Urinary bladder (tissue), 4 donors: Measurements from ENCODE around the gene SLC4A4. TPM values are rescaled to one million over a fixed set of nuclear protein-coding genes. Genes with fewer than 3 reads are reported as not detected.

ENCODE experiments used
- DNase-seq: peaks from one replicate; pipeline ENCODE4 v3.0.0-alpha.2; 2015; ENCODE audit errors: extremely low spot score
- H3K27ac ChIP-seq: one replicate; pipeline ENCODE4 v1.5.1; 2013; ENCODE audit warnings: low read depth, mild to moderate bottlenecking, moderate library complexity
- H3K36me3 ChIP-seq: one replicate; pipeline ENCODE4 v1.6.1; 2013; ENCODE audit warnings: mild to moderate bottlenecking, moderate library complexity; ENCODE audit not compliant: insufficient read depth
- H3K4me1 ChIP-seq: one replicate; pipeline ENCODE4 v1.6.1; 2013; ENCODE audit warnings: mild to moderate bottlenecking, moderate library complexity; ENCODE audit not compliant: insufficient read depth
- H3K4me3 ChIP-seq: one replicate; pipeline ENCODE4 v1.5.1; 2013; ENCODE audit warnings: low read depth, low read length
- WGBS: extraction: QIAGEN DNeasy Blood & Tissue Kit; methylation state at CpG from one replicate; pipeline ENCODE4 v1.1.7; 2013; 5-methylcytosine and 5-hydroxymethylcytosine counted together
- polyA plus RNA-seq: library from polyadenylated mRNA; stranded (reverse); fragments of 200-250 nt; gene quantifications from one replicate; pipeline ENCODE4 v1.2.3, GENCODE V29; 2013
- total RNA-seq: library from RNA; depleted of rRNA; stranded (reverse); fragments of >200 nt; gene quantifications from one replicate; pipeline ENCODE4 v1.2.3, GENCODE V29; 2014
- donor health status: healthy with polysubstance abuse.
- donor health status: healthy.

The SLC4A4 gene
- total and polyA plus RNA-seq, 2 donors: 1.4 to 11.7 TPM

GRCh38 chr4:71445811-71446210 lies 107.0 kb downstream of the SLC4A4 start:
- no peak overlapping the region for H3K4me3 ChIP-seq
- H3K4me1 ChIP-seq: no peaks in the 10 kb centered on the region
- no peaks in the 10 kb centered on the region for H3K36me3 ChIP-seq
- WGBS: 77% methylated on average over 2 of the region's 2 CpGs
- no peak overlapping the region for H3K27ac ChIP-seq
- DNase-seq: no peak

- no peaks in the 10 kb centered on the region for H3K4me1 ChIP-seq
- 92% methylated on average over 3 of the region's 3 CpGs for WGBS
- no peaks in the 10 kb centered on the region for H3K36me3 ChIP-seq
- no peak overlapping the region for H3K27ac ChIP-seq
- no peak for DNase-seq
- H3K4me3 ChIP-seq: no peak overlapping the region
Measured at GRCh38 chr4:71446479-71447081, 107.8 kb downstream of the SLC4A4 start.

DNA sequence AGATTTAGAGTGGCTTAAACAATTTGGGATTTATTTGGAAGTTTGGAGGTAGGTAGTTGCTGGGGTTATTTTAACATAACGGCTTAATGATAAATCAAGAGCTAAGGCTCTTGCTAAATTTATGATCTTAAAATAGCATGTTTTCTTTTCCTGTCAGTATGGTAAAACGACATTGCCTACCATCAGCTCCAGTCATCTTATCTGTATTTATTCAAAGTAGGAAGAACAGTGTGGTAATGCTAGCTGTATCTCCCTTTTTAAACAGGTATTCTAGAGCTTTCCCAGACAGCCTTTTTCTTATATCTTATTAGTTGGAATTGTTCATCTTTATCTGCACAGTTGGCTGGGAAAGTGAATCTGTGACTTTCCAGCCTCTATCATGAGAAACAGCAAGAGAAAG lies 110.2 kb downstream of the SLC4A4 start:
- 34% methylated on average over 2 of the region's 2 CpGs for WGBS
- H3K27ac ChIP-seq: no peak overlapping the region
- no peaks in the 10 kb centered on the region for H3K36me3 ChIP-seq
- H3K4me3 ChIP-seq: no peak overlapping the region
- DNase-seq: no peak
- H3K4me1 ChIP-seq: no peaks in the 10 kb centered on the region

DNA sequence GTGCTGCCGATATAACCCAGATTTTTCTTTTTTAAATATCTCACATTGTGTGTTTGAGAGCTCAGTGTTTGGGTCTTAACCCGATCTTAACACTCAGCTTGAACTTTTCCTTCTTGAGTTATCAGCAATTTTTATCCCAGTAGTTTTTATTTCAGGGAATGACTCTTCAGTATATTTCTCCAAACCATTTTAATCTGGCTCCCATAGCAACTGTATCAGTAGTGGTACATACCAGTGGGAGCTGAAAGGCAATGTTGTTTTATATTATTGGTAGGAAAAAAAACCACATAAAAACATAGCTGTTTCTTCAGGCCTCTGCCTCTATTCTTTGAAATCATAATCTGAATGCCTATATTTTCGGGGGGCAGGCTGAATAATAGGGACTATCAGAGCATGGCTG lies 111.1 kb downstream of the SLC4A4 start:
- Histone ChIP-seq H3K4me1 (no peaks in the 10 kb centered on the region), H3K4me3 (no peak overlapping the region), H3K27ac (no peak overlapping the region), H3K36me3 (no peaks in the 10 kb centered on the region)
- no peak for DNase-seq
- WGBS: 44% methylated on average over 3 of the region's 3 CpGs

- Histone ChIP-seq H3K27ac (no peak overlapping the region), H3K4me1 (no peaks in the 10 kb centered on the region), H3K4me3 (no peak overlapping the region), H3K36me3 (no peaks in the 10 kb centered on the region)
- WGBS: 57% methylated on average over 4 of the region's 4 CpGs
- no peak for DNase-seq
Measured at GRCh38 chr4:71453531-71453930, 114.7 kb downstream of the SLC4A4 start.

GRCh38 chr4:71456841-71457240 lies 118.0 kb downstream of the SLC4A4 start:
- H3K36me3 ChIP-seq: no peaks in the 10 kb centered on the region
- no peak for DNase-seq
- H3K27ac ChIP-seq: no peak overlapping the region
- H3K4me1 ChIP-seq: no peaks in the 10 kb centered on the region
- no peak overlapping the region for H3K4me3 ChIP-seq
- 18% methylated on average over 1 of the region's 1 CpG for WGBS

GRCh38 chr4:71460371-71460770 lies 121.6 kb downstream of the SLC4A4 start:
- Histone ChIP-seq H3K36me3 (no peaks in the 10 kb centered on the region), H3K4me1 (no peaks in the 10 kb centered on the region), H3K4me3 (no peak overlapping the region), H3K27ac (no peak overlapping the region)
- WGBS: 60% methylated on average over 4 of the region's 4 CpGs
- DNase-seq: no peak

GRCh38 chr4:71461422-71461821 lies 122.6 kb downstream of the SLC4A4 start:
- WGBS: 97% methylated on average over 4 of the region's 4 CpGs
- Histone ChIP-seq H3K27ac (no peak overlapping the region), H3K4me1 (no peaks in the 10 kb centered on the region), H3K36me3 (no peaks in the 10 kb centered on the region), H3K4me3 (no peak overlapping the region)
- DNase-seq: no peak

- no peaks in the 10 kb centered on the region for H3K4me1 ChIP-seq
- WGBS: 92% methylated on average over 3 of the region's 3 CpGs
- H3K36me3 ChIP-seq: no peaks in the 10 kb centered on the region
- no peak for DNase-seq
- H3K4me3 ChIP-seq: no peak overlapping the region
- no peak overlapping the region for H3K27ac ChIP-seq
Measured at GRCh38 chr4:71466775-71467174, 128.0 kb downstream of the SLC4A4 start.

GRCh38 chr4:71468116-71468710 lies 129.4 kb downstream of the SLC4A4 start:
- no peaks in the 10 kb centered on the region for H3K4me1 ChIP-seq
- no peak overlapping the region for H3K27ac ChIP-seq
- no peaks in the 10 kb centered on the region for H3K36me3 ChIP-seq
- 38% methylated on average over 2 of the region's 2 CpGs for WGBS
- no peak for DNase-seq
- no peak overlapping the region for H3K4me3 ChIP-seq

DNA sequence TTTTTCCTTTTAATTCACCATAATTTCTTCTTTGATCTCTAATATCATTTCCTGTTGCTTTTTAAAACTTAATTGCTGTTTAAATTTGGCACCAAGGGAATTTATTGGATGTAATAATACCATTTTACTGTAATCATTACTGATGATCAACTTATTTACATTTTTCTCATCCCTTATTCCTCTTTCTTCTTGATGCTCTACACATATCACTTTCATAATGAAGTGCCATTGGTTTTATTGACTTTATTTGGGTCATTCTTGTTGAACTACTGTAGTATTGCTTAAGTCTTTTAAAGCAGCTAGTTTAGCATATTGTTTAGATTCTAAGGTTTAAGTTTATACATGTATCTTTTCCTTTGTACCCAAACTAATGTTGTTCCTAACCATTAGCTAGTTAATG lies 130.7 kb downstream of the SLC4A4 start:
- no peak for DNase-seq
- H3K36me3 ChIP-seq: peaks cover 2% of the 10 kb centered on the region
- no peaks in the 10 kb centered on the region for H3K4me1 ChIP-seq
- H3K4me3 ChIP-seq: no peak overlapping the region
- H3K27ac ChIP-seq: no peak overlapping the region

- no peak overlapping the region for H3K4me3 ChIP-seq
- H3K27ac ChIP-seq: no peak overlapping the region
- no peak for DNase-seq
- H3K4me1 ChIP-seq: no peaks in the 10 kb centered on the region
- H3K36me3 ChIP-seq: peaks cover 2% of the 10 kb centered on the region
Measured at GRCh38 chr4:71470524-71470923, 131.7 kb downstream of the SLC4A4 start.

DNA sequence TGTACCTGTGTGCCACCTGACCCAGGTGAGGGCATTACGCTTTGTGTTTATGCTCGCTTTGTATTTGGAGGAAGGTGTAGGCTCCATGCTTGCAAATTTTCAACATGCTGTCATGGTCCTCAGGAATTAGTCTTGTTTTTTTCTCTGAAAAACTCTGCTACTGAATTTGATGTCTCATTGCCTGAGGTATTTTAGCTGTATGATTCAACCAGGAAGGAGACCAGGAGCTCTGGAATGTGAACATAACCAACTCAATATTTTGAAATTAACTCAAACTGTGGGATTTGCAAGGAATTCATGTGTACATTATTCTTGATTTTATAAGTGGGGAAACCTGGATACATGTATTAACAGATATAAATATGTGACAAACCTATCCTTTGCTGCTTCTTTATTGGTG lies 134.1 kb downstream of the SLC4A4 start:
- no peak for DNase-seq
- no peak overlapping the region for H3K4me3 ChIP-seq
- peaks cover 2% of the 10 kb centered on the region for H3K36me3 ChIP-seq
- WGBS: over 99% methylated on average over 2 of the region's 2 CpGs
- no peak overlapping the region for H3K27ac ChIP-seq
- H3K4me1 ChIP-seq: no peaks in the 10 kb centered on the region

DNA sequence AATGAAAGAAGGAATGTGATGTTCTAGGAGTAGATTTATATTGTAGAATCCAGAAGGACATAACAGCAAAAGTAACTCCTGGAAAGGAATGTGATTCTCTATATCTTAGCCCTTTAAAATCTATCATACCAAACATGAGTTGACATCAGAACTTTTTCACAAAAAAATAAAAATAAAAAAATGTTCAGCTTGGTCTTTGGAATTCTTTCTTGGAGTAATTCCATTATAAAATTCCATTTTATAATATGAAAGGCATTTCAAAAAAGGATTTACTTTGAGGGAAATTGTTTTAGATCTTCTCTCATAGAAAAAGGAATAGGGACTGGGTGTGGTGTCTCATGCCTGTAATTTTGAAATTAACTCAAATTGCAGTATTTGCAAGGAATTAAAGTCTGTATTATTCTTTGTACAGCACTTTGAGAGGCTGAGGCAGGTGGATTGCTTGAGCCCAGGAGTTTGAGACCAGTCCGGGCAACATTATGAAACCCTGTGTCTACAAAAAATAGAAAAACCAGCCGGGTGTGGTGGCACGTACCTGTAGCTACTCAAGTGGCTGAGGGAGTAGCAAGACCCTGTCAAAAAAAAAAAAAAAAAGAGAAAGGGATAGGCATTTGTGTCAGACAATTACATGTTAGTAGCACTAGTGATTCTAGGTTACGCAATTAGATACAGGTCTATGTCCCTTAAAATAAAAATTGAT lies 134.9 kb downstream of the SLC4A4 start:
- 82% methylated on average over 4 of the region's 4 CpGs for WGBS
- H3K4me1 ChIP-seq: no peaks in the 10 kb centered on the region
- no peak for DNase-seq
- no peak overlapping the region for H3K4me3 ChIP-seq
- H3K27ac ChIP-seq: no peak overlapping the region
- H3K36me3 ChIP-seq: peaks cover 2% of the 10 kb centered on the region
